HG03575 (cell line): Measurements from ENCODE around the gene WWOX.
"Not testable (repeated sequence)": the region's sequence is repeated elsewhere in the genome, so short reads cannot be mapped to it uniquely, and the experiment has no call there.

ENCODE experiments used
- ATAC-seq: cut with Tn5 transposase; IDR thresholded peaks from one replicate; pipeline ENCODE4 v1.9.1; 2021; ENCODE audit not compliant: unreplicated experiment, insufficient number of reproducible peaks, low FRiP score; ENCODE audit errors: extremely low read depth

The WWOX gene

DNA sequence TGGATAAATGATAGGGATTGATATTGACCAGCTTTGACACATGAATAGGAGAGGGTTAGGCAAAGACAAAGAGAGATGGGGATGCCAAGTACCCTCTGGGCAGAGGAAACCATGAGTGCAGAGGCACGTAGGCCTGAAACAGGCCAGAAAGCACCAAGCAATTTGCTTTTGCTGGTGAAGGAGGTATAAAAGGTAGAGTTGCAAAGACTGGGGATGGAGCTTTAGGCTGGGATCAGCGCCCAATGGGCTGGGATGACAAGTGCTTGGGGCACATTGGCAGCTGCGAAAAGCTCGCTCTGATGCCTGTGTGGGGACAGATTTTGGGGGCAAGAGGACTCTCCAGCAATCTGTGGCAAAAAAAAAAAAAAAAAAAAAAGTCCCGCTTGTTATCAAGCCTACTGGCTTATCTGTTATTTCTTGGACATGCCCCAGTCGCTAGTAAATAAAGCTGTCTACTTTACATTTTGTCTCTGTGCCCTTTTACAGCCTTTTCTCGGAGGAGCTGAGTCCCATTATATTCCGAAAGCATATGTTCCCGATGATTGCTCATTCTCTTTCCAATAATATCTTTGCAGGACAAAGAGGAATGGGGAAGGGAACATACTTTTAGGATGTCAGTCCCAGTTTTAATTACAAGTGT lies 922.7 kb downstream of the WWOX start:
- ATAC-seq: no peak

DNA sequence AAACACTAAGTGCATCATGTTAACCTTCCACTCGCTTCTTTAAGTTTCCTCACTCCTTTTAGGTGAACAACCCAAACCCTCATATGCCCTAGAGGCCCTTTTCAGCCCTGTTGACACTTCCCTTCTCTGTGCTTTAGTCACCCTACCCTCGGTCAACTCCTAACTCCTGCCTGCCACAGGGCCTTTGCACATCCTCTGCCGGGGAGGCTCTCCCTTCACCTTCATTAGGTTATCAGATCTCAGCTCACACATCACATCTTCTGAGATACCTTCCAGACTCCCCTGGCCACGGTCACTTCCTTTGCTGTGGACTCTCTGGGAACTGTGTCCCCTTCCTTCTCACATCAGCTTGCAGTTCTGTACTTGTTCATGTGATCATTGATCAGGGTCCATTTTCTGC lies 926.7 kb downstream of the WWOX start:
- ATAC-seq: no peak

DNA sequence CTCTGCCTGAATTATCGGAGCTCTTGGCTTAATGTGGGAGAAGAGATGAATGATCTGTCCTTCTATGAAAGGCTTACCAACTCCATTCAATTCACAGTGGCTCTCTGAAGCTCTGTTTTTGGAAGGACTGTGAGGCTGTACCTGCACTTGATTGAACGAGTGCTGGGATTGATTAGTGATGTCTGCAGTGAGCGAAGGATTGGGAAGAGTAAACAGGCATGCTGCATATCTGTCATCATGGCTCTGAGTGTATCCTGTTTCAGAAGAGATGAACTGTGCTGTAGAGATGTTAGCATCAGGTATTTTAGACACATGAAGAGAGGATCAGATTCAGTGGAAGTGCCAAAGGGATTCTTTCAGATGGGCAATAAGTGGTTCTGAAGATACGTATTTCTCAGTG lies 937.1 kb downstream of the WWOX start:
- ATAC-seq: no peak

GRCh38 chr16:79037521-79038373 lies 938.3 kb downstream of the WWOX start:
- ATAC-seq: no peak

- no peak for ATAC-seq
These were observed 941.8 kb downstream of the WWOX start for GRCh38 chr16:79041206-79041605.

DNA sequence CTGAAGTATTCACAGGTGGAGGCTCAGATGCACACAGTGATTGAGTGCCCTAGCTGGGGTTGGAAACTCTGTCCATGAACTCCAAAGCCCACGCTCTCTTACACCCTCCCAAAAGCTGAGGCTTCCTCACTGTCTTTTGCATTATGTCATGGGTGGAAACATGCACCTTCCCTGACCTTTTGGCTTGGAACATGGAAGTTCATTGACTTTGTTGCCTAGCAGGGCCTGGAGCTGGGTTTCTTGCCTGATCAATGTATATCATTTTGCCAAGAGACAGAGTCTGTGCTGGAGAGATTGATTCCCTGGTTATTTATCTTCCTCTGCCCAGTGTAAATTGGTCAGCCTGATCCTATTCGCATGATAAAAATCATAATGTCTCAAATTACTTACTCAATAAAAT lies 942.7 kb downstream of the WWOX start:
- no peak for ATAC-seq

- no peak for ATAC-seq
These were observed 943.4 kb downstream of the WWOX start for GRCh38 chr16:79042886-79043285.

DNA sequence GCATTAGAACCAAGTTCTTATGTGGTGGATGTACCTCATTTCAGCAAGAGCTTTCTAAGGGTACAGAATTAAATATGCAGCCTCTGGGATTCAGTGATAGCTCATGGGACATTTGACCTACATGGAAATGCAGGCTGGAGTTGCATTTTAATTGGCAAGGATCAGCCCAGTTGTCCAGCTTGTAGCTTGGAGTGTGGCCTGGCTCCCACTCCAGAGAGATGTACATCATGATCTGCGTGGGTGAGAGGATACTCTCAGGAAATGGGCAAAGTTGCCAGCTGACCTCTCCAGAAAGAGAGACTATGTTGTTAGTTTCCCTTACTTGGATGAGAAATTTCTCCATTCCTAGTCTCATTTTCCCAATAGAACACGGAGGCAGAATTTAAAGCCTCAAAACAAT lies 945.7 kb downstream of the WWOX start:
- no peak for ATAC-seq

DNA sequence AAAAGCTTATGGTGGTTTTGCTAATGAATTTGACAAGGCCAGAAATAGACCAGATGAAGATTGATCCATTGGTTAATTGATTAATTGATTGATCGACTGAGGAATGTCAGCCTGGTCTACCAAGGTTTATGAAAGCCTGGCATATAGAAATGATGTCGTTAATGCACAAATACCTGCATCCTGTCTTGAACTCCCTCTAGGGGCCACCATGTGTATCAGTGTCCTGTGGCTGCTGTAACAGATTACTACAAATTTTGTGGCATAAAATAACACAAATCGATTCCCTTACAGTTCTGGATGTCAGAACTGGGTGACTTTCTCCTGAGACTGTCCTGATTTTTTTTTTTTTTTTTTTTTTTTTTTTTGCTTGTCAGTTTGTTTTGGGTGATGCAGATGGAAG lies 947.9 kb downstream of the WWOX start:
- no peak for ATAC-seq

DNA sequence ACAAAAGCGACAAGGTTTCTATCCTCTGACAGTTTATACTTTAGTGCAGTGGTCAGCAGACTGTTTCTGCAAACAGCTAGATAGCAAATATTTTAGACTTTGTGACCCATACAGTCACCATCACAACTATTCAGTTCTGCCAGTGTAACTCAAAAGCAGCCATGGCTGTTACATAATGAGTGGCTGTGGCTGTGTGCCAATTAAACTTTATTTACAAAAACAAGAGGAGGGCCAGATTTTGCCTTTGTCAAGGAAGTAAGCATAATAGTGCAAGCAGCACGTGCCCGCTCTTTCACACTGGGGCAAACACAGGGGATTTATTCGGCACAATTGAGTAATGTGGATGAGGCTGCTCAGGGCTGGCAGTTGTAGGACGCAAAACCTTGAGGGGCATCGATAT lies 949.6 kb downstream of the WWOX start:
- no peak for ATAC-seq

DNA sequence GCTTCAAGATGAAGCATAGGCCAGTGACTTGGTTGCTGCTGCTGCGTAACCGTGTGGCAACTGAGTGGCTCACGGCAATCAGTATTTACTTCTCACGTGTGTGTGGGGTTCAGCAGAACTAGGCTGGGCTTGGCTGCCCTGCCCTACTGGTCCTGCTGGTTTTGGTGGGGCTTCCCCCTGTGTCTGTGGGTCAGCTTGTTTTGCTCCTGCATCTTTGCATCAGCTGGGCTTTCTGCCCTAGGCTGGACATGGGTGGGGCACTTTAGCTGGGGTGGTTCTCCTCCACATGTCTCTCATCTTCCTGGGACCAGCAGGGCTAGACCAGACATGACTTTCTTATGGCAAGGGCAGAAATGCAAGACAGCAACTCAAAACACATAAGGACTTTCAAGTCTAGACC lies 950.6 kb downstream of the WWOX start:
- ATAC-seq: no peak

- ATAC-seq: no peak
These were observed 951.9 kb downstream of the WWOX start for GRCh38 chr16:79051313-79051712.

DNA sequence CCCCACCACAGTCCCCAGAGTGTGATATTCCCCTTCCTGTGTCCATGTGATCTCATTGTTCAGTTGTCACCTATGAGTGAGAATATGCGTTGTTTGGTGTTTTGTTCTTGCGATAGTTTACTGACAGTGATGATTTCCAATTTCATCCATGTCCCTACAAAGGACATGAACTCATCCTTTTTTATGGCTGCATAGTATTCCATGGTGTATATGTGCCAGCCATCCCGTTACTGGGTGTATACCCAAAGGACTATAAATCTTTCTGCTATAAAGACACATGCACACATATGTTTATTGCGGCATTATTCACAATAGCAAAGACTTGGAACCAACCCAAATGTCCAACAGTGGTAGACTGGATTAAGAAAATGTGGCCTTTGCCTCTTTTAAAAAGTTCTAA lies 952.7 kb downstream of the WWOX start:
- not testable (repeated sequence) for ATAC-seq

GRCh38 chr16:79053577-79053976 lies 954.1 kb downstream of the WWOX start:
- ATAC-seq: no peak

DNA sequence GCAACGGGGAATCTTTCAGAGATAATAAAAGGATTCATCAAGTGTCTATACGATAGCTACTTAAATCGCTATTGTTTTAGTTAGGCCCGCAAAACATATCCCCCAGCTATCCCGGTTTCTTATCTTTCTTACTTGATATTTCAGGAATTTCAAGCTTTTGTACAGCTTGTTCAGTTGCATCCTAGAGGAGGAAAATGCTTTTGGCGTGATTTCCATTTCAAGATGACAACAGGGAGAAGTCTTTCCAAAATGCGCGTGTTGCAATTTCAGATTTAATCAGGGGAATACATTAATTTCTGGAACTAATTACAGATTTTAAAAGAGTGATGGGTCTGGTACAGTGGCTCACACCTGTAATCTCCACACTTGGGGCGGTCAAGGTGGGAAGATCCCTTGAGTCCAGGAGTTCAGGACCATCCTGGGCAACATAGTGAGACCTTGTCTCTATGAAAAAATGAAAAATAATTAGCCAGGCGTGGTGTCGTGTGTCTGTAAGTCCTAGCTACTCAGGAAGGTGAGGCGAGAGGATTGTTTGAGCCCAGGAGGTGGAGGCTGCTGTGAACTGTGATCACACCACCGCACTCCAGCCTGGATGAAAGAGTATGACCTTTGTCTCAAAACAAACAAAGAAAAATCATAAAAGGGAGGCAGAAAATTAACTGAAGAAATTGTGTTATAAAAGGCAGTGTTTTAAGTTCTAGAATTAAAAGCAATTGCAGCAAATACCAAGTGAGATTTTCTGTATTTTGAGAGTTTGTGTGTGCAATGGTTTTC lies 954.9 kb downstream of the WWOX start:
- ATAC-seq: no peak

- no peak for ATAC-seq
These were observed 956.0 kb downstream of the WWOX start for GRCh38 chr16:79055251-79055970.

- no peak for ATAC-seq
These were observed 961.7 kb downstream of the WWOX start for GRCh38 chr16:79061181-79061580.

GRCh38 chr16:79062336-79062735 lies 962.9 kb downstream of the WWOX start:
- ATAC-seq: no peak

- no peak for ATAC-seq
These were observed 963.4 kb downstream of the WWOX start for GRCh38 chr16:79062821-79063220.
